HFF-Myc (cell line): ENCODE results near the gene LIAS.
"Not testable (repeated sequence)": the region's sequence is repeated elsewhere in the genome, so short reads cannot be mapped to it uniquely, and the experiment has no call there.

Source experiments
- DNase-seq: peaks from one replicate; pipeline ENCODE4 v3.0.0-alpha.2; 2011; ENCODE audit warnings: low read depth; ENCODE audit errors: extremely low read depth
- H3K4me3 ChIP-seq: replicated peaks from 2 replicates; pipeline ENCODE4 v1.5.1; 2011; ENCODE audit warnings: low read depth, mild to moderate bottlenecking, control low read depth, low read length
- TF ChIP-seq, protein P1 (sequence below): IDR thresholded peaks from 2 replicates; pipeline ENCODE4 v1.5.1; 2012; ENCODE audit warnings: mild to moderate bottlenecking, low read depth, low read length, control low read depth; ENCODE audit errors: missing control alignments

The LIAS gene

DNA sequence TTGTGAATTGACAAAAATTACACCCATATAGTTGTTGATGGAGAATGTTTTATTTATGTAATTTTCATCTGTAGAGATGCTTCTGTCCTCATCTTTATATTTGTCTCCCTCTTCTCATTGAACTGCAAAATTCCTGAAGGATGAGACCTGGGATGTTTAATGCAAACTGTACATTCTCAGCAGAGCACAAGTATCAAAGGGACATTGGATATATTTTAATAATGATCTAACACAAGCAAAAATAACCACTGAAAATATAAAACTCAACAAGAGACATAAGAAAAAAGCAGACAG is 39.8 kb downstream of the LIAS start:
- no peak overlapping the region for H3K4me3 ChIP-seq
- no peak for DNase-seq
- TF ChIP-seq, protein P1, sequence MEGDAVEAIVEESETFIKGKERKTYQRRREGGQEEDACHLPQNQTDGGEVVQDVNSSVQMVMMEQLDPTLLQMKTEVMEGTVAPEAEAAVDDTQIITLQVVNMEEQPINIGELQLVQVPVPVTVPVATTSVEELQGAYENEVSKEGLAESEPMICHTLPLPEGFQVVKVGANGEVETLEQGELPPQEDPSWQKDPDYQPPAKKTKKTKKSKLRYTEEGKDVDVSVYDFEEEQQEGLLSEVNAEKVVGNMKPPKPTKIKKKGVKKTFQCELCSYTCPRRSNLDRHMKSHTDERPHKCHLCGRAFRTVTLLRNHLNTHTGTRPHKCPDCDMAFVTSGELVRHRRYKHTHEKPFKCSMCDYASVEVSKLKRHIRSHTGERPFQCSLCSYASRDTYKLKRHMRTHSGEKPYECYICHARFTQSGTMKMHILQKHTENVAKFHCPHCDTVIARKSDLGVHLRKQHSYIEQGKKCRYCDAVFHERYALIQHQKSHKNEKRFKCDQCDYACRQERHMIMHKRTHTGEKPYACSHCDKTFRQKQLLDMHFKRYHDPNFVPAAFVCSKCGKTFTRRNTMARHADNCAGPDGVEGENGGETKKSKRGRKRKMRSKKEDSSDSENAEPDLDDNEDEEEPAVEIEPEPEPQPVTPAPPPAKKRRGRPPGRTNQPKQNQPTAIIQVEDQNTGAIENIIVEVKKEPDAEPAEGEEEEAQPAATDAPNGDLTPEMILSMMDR = no peak

- no peak for DNase-seq
- H3K4me3 ChIP-seq = no peak overlapping the region
- TF ChIP-seq, protein P1 = no peak
These were observed 43.3 kb downstream of the LIAS start for GRCh38 chr4:39502019-39502663.

DNA sequence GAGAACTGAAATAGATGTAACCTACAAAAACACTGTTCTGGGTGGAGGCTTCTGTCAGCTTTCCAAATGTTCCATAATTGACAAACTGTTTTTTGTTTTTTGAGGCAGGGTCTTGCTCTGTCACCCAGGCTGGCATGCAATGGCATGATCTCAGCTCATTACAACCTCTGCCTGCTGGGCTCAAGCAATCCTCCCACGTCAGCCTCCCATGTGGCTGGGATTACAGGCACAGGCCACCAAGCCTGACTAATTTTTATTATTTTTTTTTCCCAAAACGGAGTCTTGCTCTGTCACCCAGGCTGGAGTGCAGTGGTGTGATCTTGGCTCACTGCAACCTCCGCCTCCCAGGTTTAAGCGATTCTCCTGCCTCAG is 43.8 kb downstream of the LIAS start:
- H3K4me3 ChIP-seq, DNase-seq: not testable (repeated sequence)

DNA sequence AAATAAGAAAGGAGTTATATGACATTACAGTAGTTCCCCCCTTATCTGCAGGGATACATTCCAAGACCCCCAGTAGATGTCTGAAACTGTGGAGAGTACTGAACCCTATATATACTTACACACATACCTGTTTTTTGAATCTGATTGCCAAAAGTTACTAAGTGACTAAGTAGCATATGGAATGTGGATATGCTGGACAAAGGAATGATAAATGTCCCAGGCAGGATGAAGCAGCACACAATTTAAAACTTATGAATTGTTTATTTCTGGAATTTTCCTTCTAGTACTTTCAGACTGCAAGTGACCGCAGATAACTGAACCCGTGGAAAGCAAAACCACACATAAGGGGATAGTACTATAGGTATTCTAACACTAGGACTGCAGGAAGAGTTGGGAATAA is 45.7 kb downstream of the LIAS start:
- DNase-seq = no peak
- no peak overlapping the region for H3K4me3 ChIP-seq
- TF ChIP-seq, protein P1 = no peak

GRCh38 chr4:39505581-39505980 is 46.7 kb downstream of the LIAS start:
- no peak overlapping the region for H3K4me3 ChIP-seq
- DNase-seq = no peak
- TF ChIP-seq, protein P1 = no peak

DNA sequence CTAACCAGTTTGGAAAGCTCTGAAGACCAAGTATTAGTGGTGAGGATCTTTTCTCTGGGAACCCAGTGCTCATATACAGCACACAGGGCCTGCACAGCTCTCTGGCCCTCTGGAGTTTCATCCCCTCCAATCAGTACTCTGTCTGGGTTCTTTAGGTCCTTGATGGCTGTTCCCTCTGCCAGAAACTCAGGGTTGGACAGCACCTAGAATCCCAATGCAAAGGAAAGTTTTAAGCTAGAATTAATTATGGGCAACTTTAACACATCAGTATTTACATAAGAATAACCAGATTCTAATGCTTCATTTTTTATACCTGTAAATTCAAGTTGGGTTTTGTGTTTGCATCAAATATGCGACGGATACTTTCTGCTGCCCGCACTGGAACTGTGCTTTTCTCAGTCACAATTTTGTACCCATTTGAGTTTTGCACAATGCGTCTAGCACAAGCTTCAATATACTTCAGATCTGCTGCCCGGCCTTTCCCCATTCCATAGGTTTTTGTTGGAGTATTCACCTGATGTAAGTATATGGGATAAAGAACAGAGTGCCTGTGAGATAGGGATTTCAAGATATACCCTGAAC is 51.6 kb downstream of the LIAS start:
- TF ChIP-seq, protein P1 = no peak
- DNase-seq = no peak
- no peak overlapping the region for H3K4me3 ChIP-seq

DNA sequence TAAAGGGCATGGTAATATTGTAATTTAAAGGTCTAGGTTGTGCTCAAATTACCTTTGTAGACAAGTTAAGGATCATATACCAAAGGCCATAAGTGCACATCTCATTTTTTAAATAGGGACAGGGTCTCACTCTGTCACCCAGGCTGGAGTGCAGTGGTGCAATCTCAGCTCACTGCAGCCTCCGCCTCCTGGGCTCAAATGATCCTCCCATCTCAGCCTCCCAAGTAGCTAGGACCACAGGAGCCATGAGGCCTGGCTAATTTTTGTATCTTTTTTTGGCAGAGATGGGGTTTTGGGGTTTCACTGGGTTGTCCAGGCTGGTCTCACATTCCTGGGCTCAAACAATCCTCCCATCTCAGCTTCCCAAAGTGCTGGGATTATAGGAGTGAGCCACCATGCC is 55.4 kb downstream of the LIAS start:
- not testable (repeated sequence) for DNase-seq, H3K4me3 ChIP-seq

DNA sequence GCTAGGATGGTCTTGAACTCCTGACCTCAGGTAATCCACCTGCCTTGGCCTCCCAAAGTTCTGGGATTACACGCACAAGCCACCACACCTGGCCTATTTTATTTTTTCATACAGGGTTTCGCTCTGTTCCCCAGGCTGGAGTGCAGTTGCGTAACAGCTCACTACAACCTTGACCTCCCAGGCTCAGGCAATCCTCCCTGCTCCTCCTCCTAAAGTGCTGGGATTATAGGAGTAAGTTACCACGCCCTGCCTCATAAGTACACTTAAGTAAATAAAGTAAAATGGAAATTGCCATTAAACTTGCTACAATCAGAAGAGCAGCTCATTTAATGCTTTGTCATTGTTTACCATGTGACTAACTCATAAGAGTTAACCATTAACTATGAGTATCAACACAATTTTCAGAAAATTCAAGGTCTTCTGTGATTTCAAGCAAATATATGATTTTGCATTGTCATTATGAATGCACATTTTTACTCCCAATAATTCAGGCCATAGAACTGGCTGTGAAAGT is 56.1 kb downstream of the LIAS start:
- no peak for DNase-seq
- no peak overlapping the region for H3K4me3 ChIP-seq
- TF ChIP-seq, protein P1 = no peak

DNA sequence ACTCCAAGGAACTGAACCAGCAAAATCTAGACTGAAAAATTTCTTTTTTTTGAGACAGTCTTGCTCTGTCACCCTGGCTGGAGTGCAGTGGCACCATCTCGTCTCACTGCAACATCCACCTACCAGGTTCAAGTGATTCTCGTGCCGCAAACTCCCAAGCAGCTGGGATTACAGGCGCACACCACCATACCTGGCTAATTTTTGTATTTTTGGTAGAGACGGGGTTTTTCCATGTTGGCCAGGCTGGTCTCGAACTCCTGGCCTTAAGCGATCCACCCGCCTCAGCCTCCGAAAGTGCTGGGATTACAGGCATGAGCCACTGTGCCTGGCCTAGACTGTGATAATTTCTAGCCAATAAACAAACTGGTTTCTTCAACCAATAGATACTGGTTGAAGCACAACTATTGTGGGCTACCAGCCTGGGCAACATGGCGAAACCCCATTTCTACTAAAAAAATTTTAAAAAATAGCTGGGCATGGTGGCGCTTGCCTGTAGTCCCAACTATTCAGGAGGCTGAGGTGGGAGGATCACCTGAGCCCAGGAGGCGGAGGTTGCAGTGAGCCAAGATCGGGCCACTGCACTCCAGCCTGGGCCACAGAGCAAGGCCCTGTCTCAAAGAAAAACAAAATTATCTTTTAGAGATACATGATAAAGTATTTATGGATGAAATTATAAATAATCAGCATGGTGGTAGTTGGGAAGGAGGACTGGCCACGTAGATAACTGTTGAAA is 57.0 kb downstream of the LIAS start:
- H3K4me3 ChIP-seq = not testable (repeated sequence)

More for the DNA sequence above, 57.0 kb downstream of the LIAS start:
- not testable (repeated sequence) for DNase-seq
